Measurements from ENCODE around the gene SAPCD2.

The SAPCD2 gene

GRCh38 chr9:137045294-137046087 is 24.9 kb downstream of the SAPCD2 start:
- ChIA-PET POLR2A (interaction anchor here (1.3 to 1.6 kb wide), 2 partner anchors 11 to 16 kb away, joined by 3 to 4 read pairs; no protein-coding TSS in a partner anchor), CTCF (interaction anchor here (0.7 to 2.6 kb wide), 7 partner anchors 8 to 70 kb away, joined by 3 to 48 read pairs (median 12); partner anchors contain the start of gene SAPCD2)
- peak in 1 of 3 donors; percentile 44 for DNase-seq
- Histone ChIP-seq H3K4me3 (ENCODE audit: control insufficient read depth in 1 of 7, extremely low read depth in 1 of 7, insufficient read depth in 4 of 7, low read depth in 2 of 7, low read length in 6 of 7) (peak overlapping the region; percentile 51 to 85 (median 73)), H3K9me3 (ENCODE audit: control extremely low read depth in 1 of 5, control insufficient read depth in 4 of 5, insufficient read depth in 2 of 5, low read depth in 1 of 5, low read length in 4 of 5) (no peaks in the 10 kb centered on the region), H3K27ac (ENCODE audit: insufficient read depth in 1 of 2, low read depth in 1 of 2, low read length in 2 of 2, poor library complexity in 1 of 2, severe bottlenecking in 2 of 2) (no peak overlapping the region), H3K4me1 (ENCODE audit: control extremely low read depth in 1 of 4, control insufficient read depth in 4 of 4, insufficient read depth in 4 of 4, low read length in 3 of 4) (peaks cover 0 to 53% (median 48%) of the 10 kb centered on the region in 4 experiments), H3K27me3 (replicated peaks in 2 of 5; ENCODE audit: control insufficient read depth in 4 of 5, insufficient read depth in 5 of 5, low read length in 4 of 5) (peaks cover 0 to 32% (median 9%) of the 10 kb centered on the region in 5 experiments), H3K36me3 (ENCODE audit: control insufficient read depth in 4 of 4, insufficient read depth in 4 of 4, low read length in 3 of 4) (peaks cover 0 to 18% (median 8%) of the 10 kb centered on the region in 4 experiments)
- 1% methylated on average over 81 of the region's 96 CpGs for WGBS (ENCODE audit: insufficient coverage)

- H3K9me3 ChIP-seq (ENCODE audit: control extremely low read depth in 1 of 5, control insufficient read depth in 4 of 5, insufficient read depth in 2 of 5, low read depth in 1 of 5, low read length in 4 of 5): no peaks in the 10 kb centered on the region
- ChIA-PET CTCF (interaction anchor here (1.3 to 2.6 kb wide), 4 partner anchors 10 to 47 kb away, joined by 3 to 25 read pairs (median 8); no protein-coding TSS in a partner anchor), POLR2A (interaction anchor here (0.7 to 1.3 kb wide), 2 partner anchors 15 to 26 kb away, joined by 3 to 4 read pairs; partner anchors contain the start of gene SAPCD2)
- no peak for DNase-seq
- peaks cover 0 to 25% (median 12%) of the 10 kb centered on the region in 4 experiments for H3K36me3 ChIP-seq (ENCODE audit: control insufficient read depth in 4 of 4, insufficient read depth in 4 of 4, low read length in 3 of 4)
- H3K4me3 ChIP-seq (ENCODE audit: control insufficient read depth in 1 of 7, extremely low read depth in 1 of 7, insufficient read depth in 4 of 7, low read depth in 2 of 7, low read length in 6 of 7): peak overlapping the region; percentile 15 to 85 (median 67)
- H3K27ac ChIP-seq (ENCODE audit: insufficient read depth in 1 of 2, low read depth in 1 of 2, low read length in 2 of 2, poor library complexity in 1 of 2, severe bottlenecking in 2 of 2): peak overlapping the region in 1 of 2 experiments; percentile 43
- peaks cover 0 to 23% (median 6%) of the 10 kb centered on the region in 5 experiments for H3K27me3 ChIP-seq (replicated peaks in 2 of 5; ENCODE audit: control insufficient read depth in 4 of 5, insufficient read depth in 5 of 5, low read length in 4 of 5)
- WGBS (ENCODE audit: insufficient coverage): 13% methylated on average over 17 of the region's 18 CpGs
- H3K4me1 ChIP-seq (ENCODE audit: control extremely low read depth in 1 of 4, control insufficient read depth in 4 of 4, insufficient read depth in 4 of 4, low read length in 3 of 4): peaks cover 0 to 53% (median 48%) of the 10 kb centered on the region in 4 experiments
These were observed 25.7 kb downstream of the SAPCD2 start for GRCh38 chr9:137044502-137045177.

GRCh38 chr9:137044037-137044436 is 26.3 kb downstream of the SAPCD2 start:
- Histone ChIP-seq H3K4me1 (ENCODE audit: control extremely low read depth in 1 of 4, control insufficient read depth in 4 of 4, insufficient read depth in 4 of 4, low read length in 3 of 4) (peaks cover 0 to 53% (median 47%) of the 10 kb centered on the region in 4 experiments), H3K27me3 (replicated peaks in 2 of 5; ENCODE audit: control insufficient read depth in 4 of 5, insufficient read depth in 5 of 5, low read length in 4 of 5) (peaks cover 0 to 17% (median 5%) of the 10 kb centered on the region in 5 experiments), H3K27ac (ENCODE audit: insufficient read depth in 1 of 2, low read depth in 1 of 2, low read length in 2 of 2, poor library complexity in 1 of 2, severe bottlenecking in 2 of 2) (peak overlapping the region in 1 of 2 experiments; percentile 43), H3K4me3 (ENCODE audit: control insufficient read depth in 1 of 7, extremely low read depth in 1 of 7, insufficient read depth in 4 of 7, low read depth in 2 of 7, low read length in 6 of 7) (peak overlapping the region in 4 of 7 experiments; percentile 67 to 85 (median 74)), H3K9me3 (ENCODE audit: control extremely low read depth in 1 of 5, control insufficient read depth in 4 of 5, insufficient read depth in 2 of 5, low read depth in 1 of 5, low read length in 4 of 5) (no peaks in the 10 kb centered on the region), H3K36me3 (ENCODE audit: control insufficient read depth in 4 of 4, insufficient read depth in 4 of 4, low read length in 3 of 4) (peaks cover 0 to 31% (median 17%) of the 10 kb centered on the region in 4 experiments)
- DNase-seq: no peak
- CTCF ChIA-PET: interaction anchor here (1.3 to 2.6 kb wide), 4 partner anchors 9 to 46 kb away, joined by 3 to 25 read pairs (median 8); no protein-coding TSS in a partner anchor
- WGBS (ENCODE audit: insufficient coverage): 74% methylated on average over 12 of the region's 12 CpGs
- POLR2A ChIA-PET: interaction anchor here (1.3 kb wide), 1 partner anchor 15 kb away, joined by 3 read pairs; no protein-coding TSS in a partner anchor

- H3K36me3 ChIP-seq (ENCODE audit: control insufficient read depth in 4 of 4, insufficient read depth in 4 of 4, low read length in 3 of 4): peaks cover 0 to 37% (median 23%) of the 10 kb centered on the region in 4 experiments
- CTCF ChIA-PET: interaction anchor here (1.2 to 2.6 kb wide), 3 partner anchors 8 to 15 kb away, joined by 3 to 25 read pairs (median 12); partner anchors contain the start of gene ABCA2
- no peak for DNase-seq
- POLR2A ChIA-PET: no interaction called here
- H3K9me3 ChIP-seq (ENCODE audit: control extremely low read depth in 1 of 5, control insufficient read depth in 4 of 5, insufficient read depth in 2 of 5, low read depth in 1 of 5, low read length in 4 of 5): no peaks in the 10 kb centered on the region
- H3K27me3 ChIP-seq (replicated peaks in 2 of 5; ENCODE audit: control insufficient read depth in 4 of 5, insufficient read depth in 5 of 5, low read length in 4 of 5): peaks cover 0 to 9% (median 3%) of the 10 kb centered on the region in 5 experiments
- H3K4me3 ChIP-seq (ENCODE audit: control insufficient read depth in 1 of 7, extremely low read depth in 1 of 7, insufficient read depth in 4 of 7, low read depth in 2 of 7, low read length in 6 of 7): peak overlapping the region in 2 of 7 experiments; percentile 43 to 85
- no peak overlapping the region for H3K27ac ChIP-seq (ENCODE audit: insufficient read depth in 1 of 2, low read depth in 1 of 2, low read length in 2 of 2, poor library complexity in 1 of 2, severe bottlenecking in 2 of 2)
- 93% methylated on average over 24 of the region's 36 CpGs for WGBS (ENCODE audit: insufficient coverage)
- peaks cover 0 to 53% (median 47%) of the 10 kb centered on the region in 4 experiments for H3K4me1 ChIP-seq (ENCODE audit: control extremely low read depth in 1 of 4, control insufficient read depth in 4 of 4, insufficient read depth in 4 of 4, low read length in 3 of 4)
These were observed 27.3 kb downstream of the SAPCD2 start for GRCh38 chr9:137042751-137043727.

- CTCF ChIA-PET: interaction anchor here (1.1 to 8.5 kb wide), 3 partner anchors 17 to 27 kb away, joined by 3 to 109 read pairs (median 4); partner anchors contain the start of gene ABCA2
- Histone ChIP-seq H3K36me3 (ENCODE audit: control insufficient read depth in 4 of 4, insufficient read depth in 4 of 4, low read length in 3 of 4) (peaks cover 0 to 45% (median 28%) of the 10 kb centered on the region in 4 experiments), H3K4me1 (ENCODE audit: control extremely low read depth in 1 of 4, control insufficient read depth in 4 of 4, insufficient read depth in 4 of 4, low read length in 3 of 4) (peaks cover 0 to 44% (median 40%) of the 10 kb centered on the region in 4 experiments), H3K4me3 (ENCODE audit: control insufficient read depth in 1 of 7, extremely low read depth in 1 of 7, insufficient read depth in 4 of 7, low read depth in 2 of 7, low read length in 6 of 7) (no peak overlapping the region), H3K27me3 (replicated peaks in 2 of 5; ENCODE audit: control insufficient read depth in 4 of 5, insufficient read depth in 5 of 5, low read length in 4 of 5) (no peaks in the 10 kb centered on the region), H3K9me3 (ENCODE audit: control extremely low read depth in 1 of 5, control insufficient read depth in 4 of 5, insufficient read depth in 2 of 5, low read depth in 1 of 5, low read length in 4 of 5) (no peaks in the 10 kb centered on the region), H3K27ac (ENCODE audit: insufficient read depth in 1 of 2, low read depth in 1 of 2, low read length in 2 of 2, poor library complexity in 1 of 2, severe bottlenecking in 2 of 2) (no peak overlapping the region)
- no peak for DNase-seq
- POLR2A ChIA-PET: no interaction called here
- WGBS (ENCODE audit: insufficient coverage): 76% methylated on average over 5 of the region's 16 CpGs
These were observed 29.2 kb downstream of the SAPCD2 start for GRCh38 chr9:137041124-137041523.

GRCh38 chr9:137040568-137040967 is 29.8 kb downstream of the SAPCD2 start:
- Histone ChIP-seq H3K4me3 (ENCODE audit: control insufficient read depth in 1 of 7, extremely low read depth in 1 of 7, insufficient read depth in 4 of 7, low read depth in 2 of 7, low read length in 6 of 7) (no peak overlapping the region), H3K36me3 (ENCODE audit: control insufficient read depth in 4 of 4, insufficient read depth in 4 of 4, low read length in 3 of 4) (peaks cover 0 to 48% (median 29%) of the 10 kb centered on the region in 4 experiments), H3K4me1 (ENCODE audit: control extremely low read depth in 1 of 4, control insufficient read depth in 4 of 4, insufficient read depth in 4 of 4, low read length in 3 of 4) (peaks cover 0 to 46% (median 41%) of the 10 kb centered on the region in 4 experiments), H3K9me3 (ENCODE audit: control extremely low read depth in 1 of 5, control insufficient read depth in 4 of 5, insufficient read depth in 2 of 5, low read depth in 1 of 5, low read length in 4 of 5) (no peaks in the 10 kb centered on the region), H3K27me3 (replicated peaks in 2 of 5; ENCODE audit: control insufficient read depth in 4 of 5, insufficient read depth in 5 of 5, low read length in 4 of 5) (no peaks in the 10 kb centered on the region), H3K27ac (ENCODE audit: insufficient read depth in 1 of 2, low read depth in 1 of 2, low read length in 2 of 2, poor library complexity in 1 of 2, severe bottlenecking in 2 of 2) (no peak overlapping the region)
- CTCF ChIA-PET: interaction anchor here (1.1 to 8.5 kb wide), 2 partner anchors 16 to 27 kb away, joined by 4 to 109 read pairs; partner anchors contain the start of gene ABCA2
- 95% methylated on average over 23 of the region's 23 CpGs for WGBS (ENCODE audit: insufficient coverage)
- POLR2A ChIA-PET: no interaction called here
- DNase-seq: no peak
